NB4 (cell line): ENCODE measurements around the gene SMIM21.

Experiments used
- CTCF ChIP-seq: IDR thresholded peaks from one replicate; pipeline ENCODE4 v1.5.1; 2012; ENCODE audit warnings: low read depth, low read length
- MAX ChIP-seq: IDR thresholded peaks from 2 replicates; pipeline ENCODE4 v1.6.1; 2011; ENCODE audit warnings: low read depth, low read length
- POLR2A ChIP-seq: IDR thresholded peaks from 2 replicates; pipeline ENCODE4 v1.6.1; 2011; ENCODE audit warnings: mild to moderate bottlenecking; ENCODE audit not compliant: insufficient read length; ENCODE audit errors: extremely low read depth

- no peak for TF ChIP-seq POLR2A
- no peak for TF ChIP-seq MAX
- no peak for TF ChIP-seq CTCF
Observed at GRCh38 chr18:75428490-75428889, 987 bp upstream of the SMIM21 start.
